ENCODE results near the gene BAIAP2L2. TPM values are rescaled to one million over a fixed set of nuclear protein-coding genes. Genes with fewer than 3 reads are reported as not detected.

BAIAP2L2 gene
- total and polyA plus RNA-seq, 2 of the 4 experiments (the other 2 are of a cell fraction), result 0.18 to 0.46 TPM

DNA sequence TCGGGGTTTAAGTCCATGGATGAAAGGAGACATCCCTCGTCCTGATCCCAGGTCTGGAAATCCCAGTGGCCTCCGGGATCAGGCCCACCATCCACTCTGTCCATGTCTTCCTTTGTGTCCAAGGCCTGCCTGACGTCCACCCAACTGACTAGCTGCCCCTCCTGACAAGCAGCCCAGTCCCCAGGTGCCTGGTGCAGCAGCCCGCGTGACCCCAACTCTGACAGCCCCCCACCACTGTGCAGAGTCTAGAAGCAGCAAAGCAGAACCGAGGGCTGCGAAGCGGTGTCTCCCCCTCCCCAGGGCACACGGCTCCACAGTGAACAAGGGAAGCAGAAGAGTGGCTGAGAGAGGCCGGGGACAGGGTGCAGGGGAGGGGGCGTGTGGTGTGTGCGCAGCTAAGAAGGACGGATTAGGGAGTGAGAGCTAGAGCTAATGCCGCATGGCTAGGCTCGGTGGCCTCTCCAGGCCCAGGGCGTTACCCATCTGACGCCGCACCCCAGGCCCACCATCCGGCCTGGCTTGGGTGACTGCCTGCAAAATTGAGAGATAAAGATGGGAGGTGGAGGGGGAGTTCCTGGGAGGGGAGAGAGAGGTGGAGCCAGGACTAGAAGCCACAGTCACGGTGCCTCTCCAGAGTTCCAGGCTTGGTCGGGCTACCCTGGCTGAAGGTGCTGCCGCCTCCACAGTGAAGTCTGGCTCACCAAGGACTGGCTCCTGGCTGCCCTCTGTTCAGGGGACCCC lies 16.6 kb upstream of the BAIAP2L2 start:
- H3K4ac ChIP-seq (ENCODE audit: low read depth, low read length), result no peak overlapping the region
- no peak for DNase-seq
- in situ Hi-C loops (cut with MboI; ENCODE audit: low sequenced_read_pairs), result no loop called here
- H3K27me3 ChIP-seq (ENCODE audit: control insufficient read depth, insufficient read depth, low read length), result no peaks in the 10 kb centered on the region; the same call in 1 of the 2 replicates
- no peak overlapping the region for H3K14ac ChIP-seq (replicated peaks; ENCODE audit: low read depth, low read length)
- CTCF ChIA-PET, result no interaction called here
- peaks cover 4% of the 10 kb centered on the region for H3K9me1 ChIP-seq (ENCODE audit: insufficient read depth, low read length)
- 89% methylated on average over 5 of the region's 23 CpGs; no CpG with 5 or more reads in 1 of the 2 experiments for WGBS, 2 experiments (ENCODE audit: extremely low coverage in 2 of 2, insufficient read length in 1 of 2)
- no peak overlapping the region for H3K23ac ChIP-seq (ENCODE audit: low read depth, low read length)
- H4K5ac ChIP-seq (ENCODE audit: low read depth, low read length), result no peak overlapping the region
- no peak overlapping the region for H2AK9ac ChIP-seq (replicated peaks; ENCODE audit: low read depth, low read length, poor library complexity)
- POLR2A ChIA-PET (ENCODE audit: unreplicated experiment), result no interaction called here
- H2BK5ac ChIP-seq (ENCODE audit: low read depth, low read length, poor library complexity, severe bottlenecking), result no peak overlapping the region
- H3K79me1 ChIP-seq (ENCODE audit: low read depth in 1 of 2, low read length in 2 of 2), result no peaks in the 10 kb centered on the region
- H4K91ac ChIP-seq (ENCODE audit: insufficient read depth, low read depth, low read length), result no peak overlapping the region
- H4K20me1 ChIP-seq (ENCODE audit: insufficient read depth, low read length), result no peaks in the 10 kb centered on the region
- H3K9me3 ChIP-seq (ENCODE audit: control insufficient read depth, insufficient read depth, low read length), result no peaks in the 10 kb centered on the region
- no peak for ATAC-seq (ENCODE audit: low read depth)
- no peak overlapping the region for H3K4me3 ChIP-seq (ENCODE audit: insufficient read depth, low read depth, low read length)
- no peaks in the 10 kb centered on the region for H3K36me3 ChIP-seq (ENCODE audit: control insufficient read depth, insufficient read depth, low read length)
- H3K56ac ChIP-seq (ENCODE audit: extremely low read depth, insufficient read depth, low read length), result no peak overlapping the region
- no peak overlapping the region for H2AK5ac ChIP-seq (ENCODE audit: low read depth, low read length)
- no peak overlapping the region for H3K27ac ChIP-seq (ENCODE audit: insufficient read depth, low read length)
- H3K4me2 ChIP-seq (ENCODE audit: low read depth, low read length), result no peak overlapping the region
- no peak overlapping the region for H2BK120ac ChIP-seq (ENCODE audit: low read depth, low read length)
- H3K18ac ChIP-seq (ENCODE audit: low read depth, low read length), result no peak overlapping the region
- H3K4me1 ChIP-seq (ENCODE audit: control insufficient read depth, insufficient read depth, low read length), result no peaks in the 10 kb centered on the region
- BruUV-seq (replicated peaks), result no TSS peak
- no peak overlapping the region for H2AFZ ChIP-seq (replicated peaks; ENCODE audit: low read length, poor library complexity)
- H2BK20ac ChIP-seq (ENCODE audit: low read depth, low read length), result no peak overlapping the region
- intact Hi-C loops (cut with micrococcal nuclease), result no loop called here
- no peak overlapping the region for H3K9ac ChIP-seq (ENCODE audit: low read depth, low read length)
- dilution Hi-C loops (cut with HindIII; ENCODE audit: low sequenced_read_pairs, unreplicated experiment), result no loop called here
- H2BK15ac ChIP-seq (ENCODE audit: low read depth, low read length), result no peak overlapping the region
- H4K8ac ChIP-seq (ENCODE audit: low read depth in 2 of 2, low read length in 2 of 2), result no peak overlapping the region
- TF ChIP-seq, protein P1, sequence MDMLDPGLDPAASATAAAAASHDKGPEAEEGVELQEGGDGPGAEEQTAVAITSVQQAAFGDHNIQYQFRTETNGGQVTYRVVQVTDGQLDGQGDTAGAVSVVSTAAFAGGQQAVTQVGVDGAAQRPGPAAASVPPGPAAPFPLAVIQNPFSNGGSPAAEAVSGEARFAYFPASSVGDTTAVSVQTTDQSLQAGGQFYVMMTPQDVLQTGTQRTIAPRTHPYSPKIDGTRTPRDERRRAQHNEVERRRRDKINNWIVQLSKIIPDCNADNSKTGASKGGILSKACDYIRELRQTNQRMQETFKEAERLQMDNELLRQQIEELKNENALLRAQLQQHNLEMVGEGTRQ (IDR thresholded peaks at IDR 0.05; ENCODE audit: low read depth, low read length), result no peak
- TF ChIP-seq SMC3 (IDR thresholded peaks at IDR 0.05; ENCODE audit: low read depth, low read length) (no peak), BHLHE40 (IDR thresholded peaks at IDR 0.05; ENCODE audit: low read depth, low read length) (no peak), MXI1 (IDR thresholded peaks at IDR 0.05; ENCODE audit: borderline replicate concordance, low read depth, low read length) (no peak)

Measured in IMR-90 (cell line).